IPS-NIHi7 (cell line): ENCODE results near the gene CNGA1.
"Not testable (repeated sequence)": the region's sequence is repeated elsewhere in the genome, so short reads cannot be mapped to it uniquely, and the experiment has no call there.

Experiments used
- DNase-seq: peaks from one replicate; pipeline ENCODE4 v3.0.0; 2012; ENCODE audit warnings: mixed read lengths; ENCODE audit errors: extremely low spot score

CNGA1 gene

DNA sequence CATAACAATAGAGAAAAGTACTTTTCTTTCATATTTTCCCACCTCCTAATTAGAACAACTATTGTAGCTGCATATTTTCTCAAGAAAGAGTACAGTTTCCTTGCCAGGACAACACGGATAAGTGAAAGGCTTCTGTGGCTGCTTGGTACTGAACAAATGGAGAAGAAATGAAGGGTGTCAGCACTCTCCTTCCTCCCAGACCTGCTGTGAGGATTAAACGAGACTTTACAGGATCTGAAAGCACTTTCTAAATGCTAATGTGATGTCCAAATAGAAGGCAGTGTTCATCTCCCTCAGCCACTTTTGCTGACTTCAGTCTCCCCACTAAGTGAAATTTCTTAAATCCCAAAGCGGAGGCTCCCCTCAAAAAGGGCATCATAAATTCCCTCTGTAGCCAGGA lies 14.0 kb upstream of the CNGA1 start:
- no peak for DNase-seq

DNA sequence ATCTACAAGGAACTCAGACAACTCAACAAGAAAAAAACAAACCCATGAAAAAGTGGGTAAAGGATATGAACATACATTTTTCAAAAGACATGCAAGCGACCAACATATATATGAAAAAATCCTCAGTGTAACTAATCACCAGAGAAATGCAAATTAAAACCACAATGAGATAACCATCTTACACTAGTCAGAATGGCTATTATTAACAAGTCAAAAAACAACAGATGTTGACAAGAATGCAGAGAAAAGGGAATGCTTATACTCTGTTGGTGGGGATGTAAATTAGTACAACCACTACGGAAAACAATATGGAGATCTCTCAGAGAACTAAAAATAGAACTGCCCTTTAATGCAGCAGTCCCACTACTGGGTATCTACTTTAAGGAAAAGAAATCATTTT lies 12.2 kb upstream of the CNGA1 start:
- no peak for DNase-seq

DNA sequence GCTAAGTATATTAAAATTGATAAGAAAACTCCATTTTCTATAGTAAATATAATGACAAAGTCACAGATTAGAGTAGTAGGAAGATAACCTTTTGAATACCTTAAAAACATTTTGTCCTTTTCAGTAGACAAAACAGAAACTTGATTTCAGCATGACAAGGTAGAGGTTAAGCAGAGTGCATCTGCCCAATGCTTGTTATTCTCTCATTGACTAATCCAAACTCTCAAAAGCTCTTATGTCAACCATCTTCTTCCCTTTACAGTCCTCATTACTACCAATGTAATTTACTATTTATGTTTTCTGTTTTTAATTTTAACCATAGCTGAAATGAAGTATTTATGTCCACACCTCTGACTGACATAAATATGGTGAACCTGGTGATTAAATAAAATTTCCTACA lies 11.2 kb upstream of the CNGA1 start:
- no peak for DNase-seq

DNA sequence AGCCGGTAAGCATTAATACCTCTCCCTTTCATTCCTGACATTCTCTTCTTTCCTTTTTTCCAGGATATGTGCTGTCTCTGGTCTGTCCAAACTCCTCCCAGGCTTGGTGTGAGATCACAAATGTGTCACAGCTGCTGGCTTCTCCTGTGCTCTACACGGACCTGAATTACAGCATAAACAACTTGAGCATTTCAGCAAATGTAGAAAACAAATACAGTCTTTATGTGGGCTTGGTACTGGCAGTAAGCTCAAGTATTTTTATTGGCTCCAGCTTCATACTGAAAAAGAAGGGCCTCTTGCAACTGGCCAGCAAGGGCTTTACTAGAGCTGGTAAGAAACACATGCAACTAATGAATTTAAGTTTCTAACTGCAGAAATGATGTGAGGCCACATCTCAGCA lies 8.5 kb upstream of the CNGA1 start:
- DNase-seq = no peak

DNA sequence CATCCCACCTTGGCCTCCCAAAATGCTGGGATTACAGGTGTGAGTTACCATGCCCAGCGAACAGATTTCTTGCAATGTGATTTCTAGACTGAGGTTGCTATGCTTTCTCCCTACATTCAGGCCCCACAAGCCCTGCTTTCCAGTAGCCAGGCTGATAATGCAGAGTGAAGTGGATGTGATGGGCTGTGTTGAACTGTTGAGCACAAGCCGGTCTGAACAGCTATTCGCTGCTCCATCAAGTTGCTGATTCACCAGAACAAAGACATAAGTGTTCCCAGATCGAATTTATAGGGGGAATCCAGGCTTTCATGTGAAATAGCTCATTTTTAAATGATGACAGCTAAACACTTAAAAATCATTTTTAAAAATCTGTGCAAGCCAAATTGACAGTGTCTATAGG lies 8.0 kb upstream of the CNGA1 start:
- DNase-seq = no peak

DNA sequence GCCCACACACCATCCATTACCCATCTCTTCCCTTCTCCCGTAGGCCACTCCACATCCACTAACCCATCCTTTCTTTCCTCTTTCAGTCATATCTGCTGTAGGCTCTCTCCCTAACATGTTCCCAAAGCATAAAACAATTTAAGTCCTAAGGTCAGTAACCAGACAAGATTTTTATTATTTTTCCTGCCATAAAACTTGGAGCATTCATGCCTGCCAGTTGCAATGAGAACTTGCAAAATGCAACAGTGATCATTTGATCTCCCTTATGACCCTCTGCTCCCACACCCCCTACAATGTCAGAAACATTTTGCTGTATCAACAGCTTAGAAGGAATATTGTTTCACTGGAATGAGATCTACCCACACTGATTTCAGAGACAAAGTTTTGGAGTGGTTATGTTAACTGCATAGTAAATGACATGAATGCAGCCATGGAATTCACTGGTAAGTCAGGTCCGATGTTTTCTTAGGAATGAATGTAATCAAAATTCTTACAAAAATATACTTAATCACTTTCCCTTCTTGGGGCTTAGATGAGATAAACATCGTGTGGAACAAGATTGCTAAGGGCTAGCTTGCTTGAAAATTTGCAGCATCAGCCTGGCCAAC lies 5.8 kb upstream of the CNGA1 start:
- DNase-seq = no peak

DNA sequence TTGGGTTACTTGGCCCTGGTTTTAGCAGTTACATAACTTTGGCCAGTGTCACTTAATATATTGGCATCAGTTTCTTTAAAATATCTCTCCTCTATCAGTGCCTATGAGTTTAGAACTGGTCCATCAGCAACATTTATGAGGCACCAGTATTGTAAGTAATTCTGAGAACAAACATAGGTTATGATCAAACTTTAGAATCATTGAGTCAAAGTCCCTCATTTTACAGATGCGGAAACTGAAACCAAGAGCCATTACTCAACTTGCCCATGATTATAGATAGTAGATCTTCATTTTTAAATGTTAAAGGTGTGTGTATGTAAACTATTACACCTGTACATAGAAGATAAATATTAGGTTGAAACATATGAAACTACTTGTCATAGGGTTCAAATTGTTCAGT lies 4.6 kb upstream of the CNGA1 start:
- DNase-seq = no peak

DNA sequence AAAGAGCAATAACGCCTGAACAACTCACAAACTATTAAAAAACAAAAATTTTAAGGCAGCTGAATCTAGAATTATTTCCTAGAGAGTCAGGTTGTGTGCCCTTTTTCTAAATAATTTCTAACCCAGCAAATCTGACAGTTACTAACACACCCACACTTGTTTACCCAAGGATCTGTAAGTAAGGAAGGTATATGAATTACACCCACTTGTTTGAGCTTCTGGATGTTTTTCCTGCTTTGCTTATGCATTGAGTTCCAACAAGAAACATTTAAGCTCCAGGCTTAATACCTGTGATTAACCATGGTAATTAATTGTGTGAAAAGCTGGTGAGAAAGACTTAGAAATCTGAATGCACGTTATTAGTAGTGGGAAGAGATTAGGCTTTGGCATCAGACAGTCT lies 1.6 kb upstream of the CNGA1 start:
- DNase-seq = no peak

DNA sequence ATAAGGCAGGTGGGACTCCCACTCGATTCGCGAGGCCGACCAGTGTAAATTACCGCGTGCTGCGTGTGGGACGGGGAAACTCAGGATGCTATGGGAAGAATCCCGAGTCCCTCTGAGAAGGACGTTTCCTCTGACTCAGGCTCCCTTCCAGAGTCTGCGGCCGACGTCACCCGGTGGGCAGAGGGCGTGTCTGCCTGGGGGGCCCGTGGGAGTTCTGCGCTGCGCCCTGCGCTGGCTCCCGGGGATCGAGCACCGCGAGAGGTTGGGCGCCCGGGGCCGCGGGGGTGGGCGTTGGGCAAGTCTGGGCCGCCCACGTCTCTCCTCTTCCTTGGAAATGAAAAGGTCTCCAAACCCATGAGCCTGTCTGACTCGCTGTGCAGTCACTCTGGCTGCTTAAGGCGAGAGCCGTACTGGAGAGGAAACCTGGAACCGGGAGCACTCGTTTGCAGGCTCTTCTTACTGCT lies 659 bp upstream of the CNGA1 start:
- peak; percentile 64 for DNase-seq

DNA sequence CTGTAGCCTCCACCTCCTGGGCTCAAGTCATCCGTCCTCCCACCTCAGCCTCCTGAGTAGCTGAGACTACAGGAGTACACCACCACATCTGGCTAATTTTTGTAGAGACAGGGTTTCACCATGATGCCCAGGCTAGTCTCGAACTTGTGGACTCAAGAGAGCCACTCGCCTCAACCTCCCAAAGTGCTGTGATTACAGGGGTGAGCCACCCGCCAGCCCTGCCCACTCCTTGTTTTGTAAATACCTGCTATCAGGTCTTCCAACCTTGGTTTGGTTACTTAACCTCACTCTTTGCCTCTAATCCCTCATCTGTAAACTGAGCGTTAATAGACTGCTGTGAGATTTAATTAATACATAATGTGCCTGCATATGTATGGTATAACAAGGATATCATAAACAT lies 803 bp downstream of the CNGA1 start:
- DNase-seq = no peak

DNA sequence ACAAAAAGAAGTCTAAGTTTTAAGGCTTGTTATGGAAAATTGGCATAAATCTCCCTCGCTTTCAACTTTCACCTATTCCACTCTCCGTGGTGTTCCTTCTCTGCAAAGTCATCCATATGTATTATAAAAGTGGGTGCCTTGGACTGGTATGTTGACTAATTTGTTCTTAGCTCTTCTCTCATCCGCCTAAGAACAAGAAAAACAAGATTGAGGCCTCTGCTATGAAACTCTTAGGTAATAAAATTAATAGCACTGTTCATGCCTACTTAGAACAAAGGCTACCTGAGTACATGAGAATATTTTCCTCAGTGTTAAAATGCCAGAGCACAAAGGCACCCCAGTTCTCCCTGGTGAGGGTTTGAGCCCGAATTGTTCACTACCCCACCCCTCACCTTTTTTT lies 1.3 kb downstream of the CNGA1 start:
- DNase-seq = no peak

DNA sequence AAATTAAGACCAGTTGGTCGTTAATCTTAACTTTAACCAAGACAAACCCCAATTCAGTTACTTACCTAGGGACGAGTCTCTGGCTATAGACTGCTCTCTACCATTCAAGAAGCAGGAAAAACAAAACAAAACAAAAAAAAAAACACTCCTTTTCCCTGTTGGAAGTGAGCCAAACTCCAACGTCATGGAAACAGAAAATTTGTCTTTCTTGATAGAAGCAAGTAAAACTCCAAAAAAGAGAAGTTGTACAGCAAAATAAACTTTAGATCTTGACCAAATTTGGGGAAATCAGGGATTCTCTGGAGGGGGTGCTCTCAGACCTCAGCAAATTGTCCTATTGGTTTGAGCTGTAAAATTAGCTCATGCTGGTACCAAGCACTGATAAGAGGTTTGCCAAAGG lies 3.7 kb downstream of the CNGA1 start:
- DNase-seq = no peak

DNA sequence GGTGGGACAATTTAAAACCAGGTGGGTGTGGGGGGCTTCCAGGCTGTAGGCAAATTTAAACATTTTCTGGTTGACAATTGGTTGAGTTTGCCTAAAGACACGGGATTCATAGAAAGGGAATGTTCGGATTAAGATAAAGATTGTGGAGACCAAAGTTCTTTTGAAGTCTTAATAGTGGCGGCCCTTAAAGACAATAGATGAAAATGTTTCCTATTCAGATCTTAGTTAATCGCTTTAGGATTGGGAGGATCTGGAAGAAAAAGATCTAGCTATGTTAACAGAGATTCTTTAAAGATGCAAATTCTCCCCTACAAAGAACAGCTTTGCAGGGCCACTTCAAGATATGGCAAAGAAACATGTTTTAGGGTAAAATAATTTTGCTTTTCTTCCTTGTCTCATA lies 4.8 kb downstream of the CNGA1 start:
- DNase-seq = no peak

DNA sequence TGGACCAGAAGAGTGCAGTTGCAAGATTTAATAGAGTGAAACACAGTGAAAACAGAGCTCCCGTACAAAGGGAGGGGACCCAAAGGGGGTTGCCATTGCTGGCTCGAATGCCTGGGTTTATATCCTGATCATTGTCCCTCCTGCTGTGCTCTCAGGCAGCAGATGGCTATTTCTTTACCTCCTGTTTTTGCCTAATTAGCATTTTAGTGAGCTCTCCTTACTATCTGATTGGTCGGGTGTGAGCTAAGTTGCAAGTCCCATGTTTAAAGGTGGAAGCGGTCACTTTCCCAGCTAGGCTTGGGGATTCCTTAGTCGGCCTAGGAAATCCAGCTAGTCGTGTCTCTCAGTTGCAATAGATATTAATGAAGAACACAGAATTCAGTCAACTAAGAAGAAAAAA lies 5.6 kb downstream of the CNGA1 start:
- DNase-seq = not testable (repeated sequence)

DNA sequence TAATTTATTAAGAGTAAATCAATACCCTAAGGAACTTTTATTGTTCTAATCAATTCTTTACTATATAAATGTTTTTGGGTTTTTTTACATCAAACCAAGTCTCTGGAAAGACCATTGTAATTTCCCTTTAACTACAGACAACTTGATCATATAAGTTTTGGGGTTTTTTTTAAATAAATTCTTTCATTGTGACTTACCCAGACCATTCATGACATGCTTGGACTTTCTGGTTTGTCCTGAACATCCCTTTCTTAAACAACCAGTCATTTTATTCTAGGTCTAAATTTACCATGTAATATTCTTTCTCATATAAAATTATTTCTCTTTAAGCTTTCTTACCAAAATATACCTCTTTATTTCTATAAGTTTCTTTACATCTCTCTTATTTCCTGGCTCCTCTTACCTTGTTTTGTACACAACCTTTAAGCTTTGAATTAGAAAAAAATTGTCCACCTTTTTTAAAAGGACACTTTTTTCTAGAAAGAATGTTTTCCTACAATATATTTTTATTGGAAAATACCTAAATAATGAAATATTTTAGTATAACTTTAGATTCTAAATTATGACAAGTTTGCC lies 8.4 kb downstream of the CNGA1 start:
- DNase-seq = no peak

DNA sequence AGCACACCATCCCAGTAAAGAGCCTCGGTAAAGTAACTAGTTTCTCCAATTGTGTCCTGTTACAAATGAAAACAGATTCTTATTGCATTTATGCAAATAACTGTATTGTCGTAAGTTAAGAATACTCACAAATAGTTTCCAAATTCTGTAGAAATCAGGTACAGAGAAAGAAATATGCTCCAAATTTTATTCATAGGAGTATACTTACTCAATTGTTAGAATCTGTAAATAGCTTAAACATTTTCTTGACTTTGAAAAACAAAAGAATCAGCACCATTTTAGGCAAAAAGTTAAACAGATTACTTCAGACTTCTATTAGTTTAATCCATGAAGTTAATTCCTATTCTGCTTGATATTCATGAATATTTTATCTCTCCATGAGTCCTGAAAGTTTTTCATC lies 10.7 kb downstream of the CNGA1 start:
- DNase-seq = no peak

DNA sequence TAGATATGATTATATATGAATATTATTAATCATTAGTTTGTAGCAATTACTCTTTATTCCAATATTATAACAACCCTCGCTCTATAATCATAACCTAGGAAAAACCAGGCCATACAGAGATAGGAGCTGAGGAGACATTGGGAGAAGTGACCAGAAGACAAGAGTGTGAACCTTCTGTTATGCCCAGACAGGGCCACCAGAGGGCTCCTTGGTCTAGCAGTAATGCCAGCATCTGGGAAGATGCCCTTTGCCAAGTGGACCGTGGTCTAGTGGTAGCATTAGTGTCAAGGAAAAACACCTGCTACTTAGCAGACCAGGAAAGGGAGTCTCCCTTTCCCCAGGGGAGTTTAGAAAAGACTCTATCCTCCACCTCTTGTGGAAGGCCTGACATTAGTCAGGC lies 12.9 kb downstream of the CNGA1 start:
- DNase-seq = not testable (repeated sequence)

DNA sequence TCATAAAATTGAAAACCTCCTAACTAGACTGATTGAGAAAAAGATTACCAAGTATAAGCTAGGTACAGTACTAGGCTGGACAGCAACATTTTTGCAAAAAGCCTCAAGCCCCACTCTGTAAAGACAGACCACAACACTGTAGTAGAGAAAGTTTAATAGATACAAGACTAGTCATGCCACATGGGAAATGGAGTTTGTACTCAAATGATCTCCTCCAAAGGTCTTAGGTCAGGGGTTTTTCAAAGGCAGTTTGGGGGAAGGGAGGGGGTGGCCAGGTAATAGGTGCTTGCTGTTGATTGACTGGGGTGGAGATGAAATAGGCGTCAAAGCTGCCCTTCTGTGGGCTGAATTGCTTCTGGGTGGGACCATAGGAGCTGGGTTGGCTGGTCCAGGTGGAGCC lies 14.2 kb downstream of the CNGA1 start:
- DNase-seq = no peak

DNA sequence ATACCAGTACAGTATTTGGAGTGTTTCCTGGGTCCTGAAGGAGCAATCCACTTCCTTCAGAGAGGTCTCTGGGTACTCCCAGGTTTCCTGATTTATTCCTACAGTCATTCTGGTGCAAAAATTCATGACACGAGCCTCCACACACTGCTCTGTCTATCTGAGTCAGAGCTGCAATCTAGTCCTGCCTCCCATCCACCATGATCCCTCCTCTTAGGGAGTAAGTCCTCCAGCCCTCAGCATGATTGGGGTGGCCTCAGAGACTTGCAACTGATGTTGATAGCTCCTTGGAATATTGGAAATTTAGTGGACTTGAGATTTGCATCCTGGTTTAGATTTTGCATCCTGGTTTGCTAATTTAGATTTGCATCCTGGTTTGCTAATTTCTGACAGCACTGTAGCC lies 20.5 kb downstream of the CNGA1 start:
- no peak for DNase-seq

DNA sequence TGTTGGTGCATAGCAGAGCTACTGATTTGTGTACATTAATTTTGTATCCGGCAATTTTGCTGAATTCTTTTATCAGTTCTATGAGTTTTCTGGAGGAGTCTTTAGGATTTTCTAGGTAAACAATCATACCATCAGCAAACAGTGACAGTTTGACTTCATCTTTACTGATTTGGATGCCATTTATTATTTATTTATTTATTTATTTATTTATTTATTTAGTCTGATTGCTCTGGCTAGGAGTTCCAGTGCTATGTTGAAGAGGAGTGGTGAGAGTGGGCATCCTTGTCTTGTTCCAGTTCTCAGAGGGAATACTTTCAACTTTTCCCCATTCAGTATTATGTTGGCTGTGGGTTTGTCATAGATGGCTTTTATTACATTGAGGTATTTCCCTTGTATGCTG lies 24.0 kb downstream of the CNGA1 start:
- not testable (repeated sequence) for DNase-seq

DNA sequence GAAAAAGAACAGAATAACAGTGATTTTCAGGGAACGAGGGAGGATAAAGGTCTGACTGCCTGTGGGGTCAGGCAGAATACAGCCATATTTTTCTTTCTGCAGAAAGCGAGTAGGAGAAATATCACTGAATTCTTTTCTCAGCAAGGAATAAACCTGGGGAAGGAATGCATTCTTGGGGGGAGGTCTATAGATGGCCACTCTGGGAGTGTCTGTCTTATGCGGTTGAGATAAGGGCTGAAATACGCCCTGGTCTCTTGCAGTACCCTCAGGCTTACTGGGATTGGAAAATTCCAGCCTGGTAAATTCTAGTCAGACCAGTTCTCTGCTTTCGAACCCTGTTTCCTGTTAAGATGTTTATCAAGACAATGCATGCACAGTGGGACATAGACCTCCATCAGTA lies 26.3 kb downstream of the CNGA1 start:
- DNase-seq = no peak

DNA sequence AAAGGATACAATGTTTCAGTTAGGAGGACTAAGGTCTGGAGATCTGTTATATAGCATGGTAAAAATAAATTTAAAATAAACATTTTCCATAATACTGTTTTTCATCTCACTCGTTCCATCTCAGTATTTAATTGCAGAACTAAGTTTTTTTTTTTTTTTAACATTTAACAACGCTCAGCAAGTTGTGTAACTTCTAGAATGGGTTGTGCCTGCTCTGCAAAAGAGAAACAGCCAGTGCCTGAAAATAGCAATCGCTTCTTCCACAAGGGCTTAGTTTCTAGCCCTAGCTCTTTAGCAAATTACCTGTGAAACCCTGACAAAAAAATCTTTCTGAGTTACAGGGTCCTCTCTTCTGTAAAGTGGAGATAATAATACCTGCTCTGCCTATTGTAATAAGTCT lies 41.9 kb downstream of the CNGA1 start:
- no peak for DNase-seq

DNA sequence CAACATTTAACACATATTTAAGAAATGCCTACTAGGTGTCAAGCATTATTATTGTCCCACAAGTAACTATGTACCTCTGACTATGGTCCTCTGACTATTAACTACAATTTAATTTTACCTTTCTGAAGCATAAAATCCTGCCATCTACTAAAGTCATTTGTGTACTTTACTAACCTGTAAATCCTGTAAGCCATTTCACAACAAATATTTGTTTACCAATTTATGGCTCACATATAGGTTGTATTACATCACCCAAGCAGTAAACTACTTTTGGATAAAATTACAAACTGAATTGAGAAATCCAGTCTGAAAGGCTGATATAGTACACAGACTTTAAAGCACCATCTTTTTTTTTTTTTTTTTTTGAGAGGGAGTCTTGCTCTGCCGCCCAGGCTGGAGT lies 43.8 kb downstream of the CNGA1 start:
- no peak for DNase-seq

DNA sequence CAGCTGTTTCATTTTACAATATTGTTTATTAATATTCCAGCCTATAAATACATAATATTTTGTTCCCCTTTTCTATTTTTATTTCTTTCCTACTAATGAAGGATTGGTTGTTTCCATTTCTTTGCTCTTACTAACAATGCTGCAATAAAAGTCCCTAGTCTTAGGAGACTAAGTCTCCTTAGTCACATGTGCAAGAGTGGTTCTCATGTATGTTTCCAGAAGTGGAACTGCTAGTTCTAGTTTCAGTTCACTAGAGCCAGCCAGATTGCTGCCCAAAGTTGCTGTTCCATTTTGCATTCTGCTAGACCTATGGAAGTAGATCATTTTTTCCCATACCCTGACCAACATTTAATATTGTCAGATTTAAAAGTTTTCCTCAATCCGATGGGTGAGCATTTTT lies 44.3 kb downstream of the CNGA1 start:
- DNase-seq = no peak
